ENCODE data around the gene ARHGAP35.

Gene ARHGAP35

DNA sequence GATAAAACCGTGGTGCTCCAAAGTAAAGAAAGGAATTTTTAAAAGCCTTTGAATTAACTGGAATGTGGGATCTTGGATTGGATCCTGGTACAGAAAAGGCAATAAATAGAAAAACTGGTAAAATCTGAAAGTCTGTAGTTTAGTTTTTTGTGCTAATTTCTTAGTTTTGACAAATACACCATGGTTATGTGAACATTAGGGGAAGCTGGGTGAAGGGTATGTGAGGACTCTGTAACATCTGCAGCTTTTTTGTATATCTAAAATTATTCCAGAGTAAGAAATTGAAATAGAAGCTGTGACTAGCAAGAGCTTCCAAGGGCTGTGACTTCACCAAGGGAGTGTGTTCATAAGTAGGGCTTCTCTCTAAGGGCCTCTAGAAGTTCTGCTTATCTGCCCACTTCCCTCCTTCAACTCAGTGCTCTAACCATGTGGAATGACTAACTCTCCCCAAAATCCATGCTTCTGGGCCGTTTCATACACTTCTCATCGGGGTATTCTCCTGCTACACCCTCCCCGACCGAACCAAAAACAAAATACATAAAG lies 26.5 kb downstream of the ARHGAP35 start:
- no peak for DNase-seq (ENCODE audit: extremely low read depth, low read depth)
- TF ChIP-seq, protein P1, sequence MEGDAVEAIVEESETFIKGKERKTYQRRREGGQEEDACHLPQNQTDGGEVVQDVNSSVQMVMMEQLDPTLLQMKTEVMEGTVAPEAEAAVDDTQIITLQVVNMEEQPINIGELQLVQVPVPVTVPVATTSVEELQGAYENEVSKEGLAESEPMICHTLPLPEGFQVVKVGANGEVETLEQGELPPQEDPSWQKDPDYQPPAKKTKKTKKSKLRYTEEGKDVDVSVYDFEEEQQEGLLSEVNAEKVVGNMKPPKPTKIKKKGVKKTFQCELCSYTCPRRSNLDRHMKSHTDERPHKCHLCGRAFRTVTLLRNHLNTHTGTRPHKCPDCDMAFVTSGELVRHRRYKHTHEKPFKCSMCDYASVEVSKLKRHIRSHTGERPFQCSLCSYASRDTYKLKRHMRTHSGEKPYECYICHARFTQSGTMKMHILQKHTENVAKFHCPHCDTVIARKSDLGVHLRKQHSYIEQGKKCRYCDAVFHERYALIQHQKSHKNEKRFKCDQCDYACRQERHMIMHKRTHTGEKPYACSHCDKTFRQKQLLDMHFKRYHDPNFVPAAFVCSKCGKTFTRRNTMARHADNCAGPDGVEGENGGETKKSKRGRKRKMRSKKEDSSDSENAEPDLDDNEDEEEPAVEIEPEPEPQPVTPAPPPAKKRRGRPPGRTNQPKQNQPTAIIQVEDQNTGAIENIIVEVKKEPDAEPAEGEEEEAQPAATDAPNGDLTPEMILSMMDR (IDR thresholded peaks at IDR 0.05; ENCODE audit: low read depth, low read length), result no peak

DNA sequence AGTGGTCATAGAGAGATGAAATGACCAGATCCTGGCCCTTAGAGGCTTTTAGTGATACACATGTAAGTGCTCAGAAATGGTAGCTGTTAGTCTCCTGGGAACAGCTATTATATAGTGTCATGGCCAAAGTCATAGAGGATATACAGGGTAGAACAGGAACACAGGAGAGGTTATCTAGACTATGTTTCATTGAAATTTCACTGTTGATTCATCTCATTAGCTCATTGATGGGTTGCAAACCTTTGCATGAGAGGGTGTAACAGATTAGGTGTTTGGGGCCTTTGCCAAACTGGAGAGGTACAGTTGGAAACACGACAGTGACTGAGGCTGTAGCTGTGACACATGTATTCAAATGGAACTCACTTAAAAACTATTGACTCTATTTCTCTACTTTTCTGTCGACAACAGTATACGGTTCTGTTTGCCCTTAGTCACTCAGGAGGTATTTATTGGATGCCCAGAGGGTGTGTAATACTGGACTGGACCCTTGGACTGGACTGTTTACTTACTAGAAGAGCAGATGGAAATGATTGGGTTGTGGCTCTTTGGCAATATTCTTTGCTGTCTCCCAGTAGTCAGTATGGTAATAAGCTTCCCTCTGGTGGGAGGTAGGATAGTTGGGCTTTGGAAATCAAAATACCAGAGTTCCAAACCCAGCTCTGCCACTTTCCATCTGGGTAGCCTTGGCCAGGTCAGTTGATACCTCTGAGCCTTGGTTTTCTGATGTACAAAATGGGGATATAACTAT lies 29.8 kb downstream of the ARHGAP35 start:
- DNase-seq (ENCODE audit: extremely low read depth, low read depth), result peak; percentile 92
- TF ChIP-seq, protein P1 (IDR thresholded peaks at IDR 0.05; ENCODE audit: low read depth, low read length), result peak; percentile 29

DNA sequence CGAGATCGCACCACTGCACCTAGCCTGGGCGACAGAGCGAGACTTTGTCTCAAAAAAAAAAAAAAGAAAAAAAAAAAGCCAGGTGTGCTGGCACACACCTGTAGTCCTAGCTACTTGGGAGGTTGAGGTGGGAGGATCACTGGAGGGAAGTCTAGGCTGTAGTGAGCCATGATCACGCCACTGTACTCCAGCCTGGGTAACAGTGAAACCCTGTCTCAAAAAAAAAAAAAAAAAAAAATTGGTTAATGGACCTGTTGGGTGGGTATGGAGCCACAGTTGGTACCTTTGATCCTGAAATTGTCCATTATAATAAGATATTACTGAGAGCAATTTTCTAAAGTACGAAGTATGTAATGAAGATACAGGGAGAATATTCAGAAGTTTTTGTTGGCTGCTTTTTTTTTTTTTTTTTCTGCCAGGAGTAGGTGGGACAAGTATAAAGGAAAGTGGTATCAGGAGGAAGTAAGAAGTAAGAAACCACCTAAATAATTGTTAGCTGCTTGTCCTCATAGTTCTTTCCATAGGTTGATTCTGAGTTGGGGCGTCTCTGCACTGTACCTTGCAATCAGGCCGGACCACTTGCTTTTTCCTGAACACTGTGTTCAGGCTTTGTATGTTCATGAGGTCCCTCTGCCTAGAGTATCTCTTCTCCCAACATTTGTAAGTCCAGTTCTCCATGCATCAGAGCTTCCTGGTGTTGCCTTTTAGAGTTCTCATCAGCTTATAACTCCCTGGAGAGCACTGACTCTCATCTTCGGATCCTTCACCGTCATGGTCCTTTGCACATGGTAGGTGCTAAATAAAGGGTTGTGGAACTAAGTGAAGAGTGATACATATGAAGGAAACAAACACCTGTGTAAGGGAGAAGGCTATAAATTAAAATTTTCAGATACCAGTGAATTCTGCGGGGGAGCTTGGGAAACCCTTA lies 31.7 kb downstream of the ARHGAP35 start:
- no peak for DNase-seq (ENCODE audit: extremely low read depth, low read depth)
- TF ChIP-seq, protein P1 (IDR thresholded peaks at IDR 0.05; ENCODE audit: low read depth, low read length), result no peak

DNA sequence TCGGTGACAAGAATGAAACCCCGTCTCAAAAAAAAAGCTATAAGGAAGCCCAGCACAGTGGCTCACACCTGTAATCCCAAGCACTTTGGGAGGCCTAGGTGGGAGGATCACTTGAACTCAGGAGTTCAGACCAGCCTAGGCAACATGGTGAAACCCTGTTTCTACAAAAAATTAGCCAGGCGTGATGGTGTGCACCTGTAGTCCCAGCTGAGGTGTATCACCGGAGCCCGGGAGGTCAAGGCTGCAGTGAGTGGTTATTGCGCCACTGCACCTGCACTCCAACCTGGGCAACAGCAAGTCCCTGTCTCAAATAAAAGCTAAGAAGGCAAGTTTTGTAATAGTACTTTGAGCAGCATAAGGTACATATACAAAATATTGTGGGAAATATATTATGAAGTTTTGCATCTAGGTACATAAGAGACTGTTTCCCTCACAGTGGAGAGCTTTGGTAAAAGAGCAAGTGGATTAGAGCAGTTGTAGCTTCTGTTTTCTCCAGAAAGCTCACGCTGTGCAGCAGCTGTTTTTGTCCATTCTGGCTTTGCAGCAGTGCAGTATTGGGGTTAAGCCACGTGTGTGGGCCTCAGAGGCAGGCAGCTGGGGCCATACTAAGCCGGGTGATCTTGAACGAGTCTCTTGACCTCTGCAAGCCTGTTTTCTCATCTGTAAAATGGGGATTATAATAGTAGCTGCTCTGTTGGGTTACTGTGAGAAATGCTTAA lies 35.4 kb downstream of the ARHGAP35 start:
- TF ChIP-seq, protein P1 (IDR thresholded peaks at IDR 0.05; ENCODE audit: low read depth, low read length), result no peak
- DNase-seq (ENCODE audit: extremely low read depth, low read depth), result no peak

DNA sequence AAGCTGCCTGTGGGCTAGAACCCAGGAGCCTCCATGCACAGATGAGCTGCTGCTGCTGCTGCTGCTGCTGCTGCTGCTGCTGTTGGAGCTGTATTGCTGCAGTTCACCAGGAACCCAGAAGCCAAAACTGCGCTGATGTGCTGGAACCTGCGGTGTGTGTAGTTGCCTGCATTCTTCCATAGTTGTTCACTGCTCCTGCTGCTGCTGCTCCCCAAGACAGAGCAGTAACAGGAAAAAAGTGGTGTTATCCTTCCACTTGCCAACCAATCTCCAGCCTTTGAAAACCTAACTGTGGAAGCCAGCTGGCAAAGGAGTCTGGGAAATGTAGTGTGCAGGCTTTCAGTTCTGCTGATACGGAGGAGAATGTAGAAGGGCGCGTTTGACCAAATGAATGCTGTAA lies 37.9 kb downstream of the ARHGAP35 start:
- TF ChIP-seq, protein P1 (IDR thresholded peaks at IDR 0.05; ENCODE audit: low read depth, low read length), result no peak
- no peak for DNase-seq (ENCODE audit: extremely low read depth, low read depth)

DNA sequence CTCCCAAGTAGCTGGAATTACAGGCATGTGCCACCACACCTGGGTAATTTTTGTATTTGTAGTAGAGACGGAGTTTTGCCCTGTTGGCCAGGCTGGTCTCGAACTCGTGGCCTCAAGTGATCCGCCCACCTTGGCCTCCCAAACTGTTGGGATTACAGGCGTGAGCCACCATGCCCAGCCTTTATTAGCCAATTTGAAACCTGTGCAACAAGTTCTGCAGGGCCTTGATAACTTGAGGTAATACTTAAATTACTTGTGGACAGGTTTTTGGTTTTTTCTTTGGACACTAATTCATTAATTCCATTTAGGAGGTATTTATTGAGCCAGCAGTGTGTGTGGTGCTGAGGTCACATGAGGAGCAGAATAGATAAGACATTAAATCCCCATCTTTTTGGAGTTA lies 39.5 kb downstream of the ARHGAP35 start:
- DNase-seq (ENCODE audit: extremely low read depth, low read depth), result no peak
- TF ChIP-seq, protein P1 (IDR thresholded peaks at IDR 0.05; ENCODE audit: low read depth, low read length), result no peak
